PFSK-1 (cell line): ENCODE data around the gene SH3BGRL2.

ENCODE experiments used
- POLR2AphosphoS5 ChIP-seq: IDR thresholded peaks from 2 replicates; pipeline ENCODE4 v1.6.1; 2012; ENCODE audit warnings: low read depth, mild to moderate bottlenecking, control low read depth, low read length, moderate library complexity
- REST ChIP-seq, 2 experiments: IDR thresholded peaks; 2 replicates each; pipeline versions ENCODE4 v1.6.1 to v1.8.0; 2011 to 2012; ENCODE audit warnings: low read depth in 2 of 2, low read length in 2 of 2, control low read depth in 1 of 2, inconsistent platforms in 1 of 2, mild to moderate bottlenecking in 1 of 2, moderate library complexity in 1 of 2; ENCODE audit not compliant: insufficient read depth in 1 of 2
- SIN3A ChIP-seq: IDR thresholded peaks from 2 replicates; pipeline ENCODE4 v1.6.1; 2012; ENCODE audit warnings: mild to moderate bottlenecking, low read length, moderate library complexity, borderline replicate concordance; ENCODE audit not compliant: insufficient read depth
- TAF1 ChIP-seq: IDR thresholded peaks from 2 replicates; pipeline ENCODE4 v1.6.1; 2012; ENCODE audit warnings: low read length, control low read depth, borderline replicate concordance; ENCODE audit not compliant: insufficient read depth

DNA sequence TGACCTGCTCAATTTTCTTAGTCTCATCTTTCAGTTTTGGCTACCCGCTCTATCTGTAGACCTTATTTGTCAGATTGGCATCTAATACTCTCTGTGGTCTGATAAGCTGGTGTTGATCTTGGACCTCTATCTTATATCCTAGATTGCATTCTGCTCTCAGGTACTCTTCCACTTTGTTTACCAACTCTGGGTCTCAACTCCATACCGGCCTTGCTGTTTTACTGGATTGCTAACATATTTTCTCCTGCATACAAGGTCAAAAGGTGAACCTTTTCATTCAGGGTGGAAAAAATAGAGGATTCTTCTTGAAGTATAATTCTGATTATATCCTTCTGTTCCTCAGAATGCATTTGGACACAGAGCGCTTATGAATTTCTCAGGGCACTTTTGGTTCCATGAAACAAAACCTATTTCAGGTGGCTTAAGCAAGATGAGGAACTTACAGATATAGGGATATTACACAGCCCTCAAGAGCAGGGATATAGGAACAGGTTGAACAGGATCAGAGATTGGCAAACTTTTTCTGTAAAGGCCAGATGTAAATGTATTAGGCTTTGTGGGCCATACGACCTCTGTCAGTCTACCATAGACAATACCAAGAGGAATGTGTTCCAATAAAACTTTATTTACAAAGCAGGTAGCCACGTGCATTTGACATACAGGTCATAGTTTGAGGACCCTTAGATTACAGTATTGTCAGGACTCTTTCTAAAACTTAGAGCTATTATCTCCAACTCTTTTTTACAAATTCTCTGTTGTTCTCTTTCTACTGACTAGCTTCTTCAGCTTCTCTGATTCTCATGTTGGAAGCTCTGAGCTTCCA is 2.5 kb upstream of the SH3BGRL2 start:
- no peak for TF ChIP-seq POLR2AphosphoS5
- no peak for TF ChIP-seq SIN3A
- TF ChIP-seq REST (IDR thresholded peaks at IDR 0.05; ENCODE audit: insufficient read depth in 1 of 2, low read depth in 2 of 2, low read length in 2 of 2) = no peak
- TF ChIP-seq TAF1 = no peak
